Ascending aorta (tissue), 2 donors: ENCODE measurements around the gene TCF19. TPM values are rescaled to one million over a fixed set of nuclear protein-coding genes. Genes with fewer than 3 reads are reported as not detected.

Experiments
- DNase-seq, 2 donors: peaks; one replicate each; pipeline ENCODE4 v3.0.0-alpha.2; 2019; ENCODE audit warnings: low spot score in 2 of 2
- H3K27ac ChIP-seq, 2 donors: fragments of 200-600 bp; sonication (generic); one replicate each; pipeline ENCODE4 v1.5.1; 2016 to 2017; ENCODE audit warnings: mild to moderate bottlenecking in 1 of 2
- H3K27me3 ChIP-seq: fragments of 200-600 bp; sonication (generic); one replicate; pipeline ENCODE4 v1.5.1; 2017
- H3K36me3 ChIP-seq, 2 donors: fragments of 200-600 bp; sonication (generic); one replicate each; pipeline ENCODE4 v1.5.1; 2016
- H3K4me1 ChIP-seq, 2 donors: fragments of 200-600 bp; sonication (generic); one replicate each; pipeline ENCODE4 v1.5.1; 2016 to 2017; ENCODE audit warnings: mild to moderate bottlenecking in 1 of 2
- H3K4me3 ChIP-seq, 2 donors: fragments of 200-600 bp; sonication (generic); one replicate each; pipeline ENCODE4 v1.5.1; 2016 to 2017; ENCODE audit warnings: mild to moderate bottlenecking in 1 of 2
- H3K9me3 ChIP-seq, 2 donors: fragments of 200-600 bp; sonication (generic); one replicate each; pipeline ENCODE4 v1.5.1; 2016
- CTCF ChIP-seq, 3 experiments: fragments of 200-600 bp in 2 of 3; fragments of 450-650 bp in 1 of 3; sonication (generic) in 2 of 3; IDR thresholded peaks; one replicate each; pipeline ENCODE4 v1.5.1; 2016 to 2019; ENCODE audit warnings: antibody characterized with exemption in 3 of 3, mild to moderate bottlenecking in 1 of 3, moderate library complexity in 1 of 3
- intact Hi-C: fragments of 100-400 bp; cut with DNase I; formaldehyde crosslinking; loops from one replicate; pipeline ENCODE4 v1.15.1; 2023
- total RNA-seq: library from RNA; depleted of rRNA; stranded (reverse); fragments of >200 nt; gene quantifications from one replicate; pipeline ENCODE4 v1.1.0, GENCODE V29; 2016

Gene TCF19
- total RNA-seq, 1 donor from 2014 or later: 10.3 TPM

DNA sequence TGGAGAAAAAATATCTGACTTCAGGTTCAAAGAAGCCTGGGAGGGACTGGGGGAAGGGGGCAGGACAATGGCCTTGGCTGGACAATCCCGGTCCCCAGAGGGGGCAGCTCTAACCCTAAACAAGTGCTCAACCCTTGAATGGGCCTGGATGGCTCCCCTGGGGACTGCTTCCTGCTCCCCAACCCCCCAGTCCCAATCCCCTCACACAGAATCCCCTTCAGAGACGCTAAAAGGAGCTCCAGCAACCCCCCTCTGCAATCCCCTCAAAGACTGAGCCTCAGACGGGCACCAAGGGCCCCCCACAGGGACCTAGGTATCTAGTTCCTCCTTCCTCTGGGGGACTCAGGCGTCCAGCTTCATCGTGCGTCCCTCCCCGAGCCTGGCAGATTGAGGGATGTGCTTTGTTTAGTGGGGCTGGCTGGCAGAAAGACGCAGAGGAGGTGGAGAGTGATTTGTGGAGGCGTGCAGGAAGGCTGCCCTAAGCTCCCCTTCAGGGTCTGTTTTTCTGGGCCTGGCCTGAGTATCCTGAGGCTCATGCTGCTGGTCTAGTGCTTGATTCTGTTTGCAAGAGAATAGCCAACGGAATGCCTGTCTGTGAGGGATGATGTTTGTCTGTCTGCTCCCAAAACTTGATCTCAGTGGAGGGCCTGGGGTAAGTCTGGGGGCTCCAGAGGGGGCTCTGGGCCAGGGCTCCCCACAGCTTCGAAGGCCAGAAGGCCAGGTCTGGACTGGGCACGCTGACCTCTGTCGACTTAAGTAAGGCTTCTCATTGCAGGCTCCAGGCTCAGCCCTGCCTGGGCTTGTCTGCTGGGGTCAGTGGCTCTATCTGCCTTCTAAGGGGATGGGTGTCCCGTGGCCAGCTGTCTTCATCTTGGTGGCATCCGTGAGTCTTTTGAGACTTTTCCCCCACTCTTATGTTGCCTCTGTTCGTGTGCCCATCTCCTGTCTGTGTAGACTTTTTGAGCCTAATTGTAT, 13.8 kb downstream of the TCF19 start:
- Histone ChIP-seq H3K4me1 (no peaks in the 10 kb centered on the region), H3K36me3 (no peaks in the 10 kb centered on the region), H3K9me3 (no peaks in the 10 kb centered on the region), H3K4me3 (no peak overlapping the region), H3K27ac (no peak overlapping the region), H3K27me3 (no peaks in the 10 kb centered on the region)
- intact Hi-C loops: no loop called here
- TF ChIP-seq CTCF (IDR thresholded peaks at IDR 0.05): no peak
- DNase-seq: no peak

DNA sequence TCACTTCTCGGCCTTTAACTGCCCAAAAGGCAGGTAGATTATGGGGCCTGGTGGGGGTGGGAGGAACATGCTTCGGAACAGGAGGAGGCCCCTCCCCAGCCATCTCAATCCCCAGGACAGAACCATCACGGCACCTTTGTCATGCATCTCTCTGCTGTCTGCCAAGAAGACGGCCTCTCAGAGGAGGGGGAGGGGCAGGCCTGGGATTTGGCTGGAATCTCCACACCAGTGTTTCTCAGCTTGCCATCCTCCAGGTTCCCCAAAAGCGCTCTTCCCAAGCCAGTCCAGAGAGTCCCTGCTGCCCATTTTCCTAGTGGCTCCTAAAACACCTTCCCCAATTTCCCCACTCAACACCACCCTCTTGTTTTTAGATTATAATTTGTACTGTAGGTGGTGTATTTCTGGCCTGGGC, 14.6 kb downstream of the TCF19 start:
- no peak overlapping the region for H3K4me3 ChIP-seq
- no peak for DNase-seq
- intact Hi-C loops: no loop called here
- no peaks in the 10 kb centered on the region for H3K9me3 ChIP-seq
- H3K27me3 ChIP-seq: no peaks in the 10 kb centered on the region
- no peak overlapping the region for H3K27ac ChIP-seq
- no peaks in the 10 kb centered on the region for H3K4me1 ChIP-seq
- H3K36me3 ChIP-seq: no peaks in the 10 kb centered on the region
- TF ChIP-seq CTCF (IDR thresholded peaks at IDR 0.05): no peak

DNA sequence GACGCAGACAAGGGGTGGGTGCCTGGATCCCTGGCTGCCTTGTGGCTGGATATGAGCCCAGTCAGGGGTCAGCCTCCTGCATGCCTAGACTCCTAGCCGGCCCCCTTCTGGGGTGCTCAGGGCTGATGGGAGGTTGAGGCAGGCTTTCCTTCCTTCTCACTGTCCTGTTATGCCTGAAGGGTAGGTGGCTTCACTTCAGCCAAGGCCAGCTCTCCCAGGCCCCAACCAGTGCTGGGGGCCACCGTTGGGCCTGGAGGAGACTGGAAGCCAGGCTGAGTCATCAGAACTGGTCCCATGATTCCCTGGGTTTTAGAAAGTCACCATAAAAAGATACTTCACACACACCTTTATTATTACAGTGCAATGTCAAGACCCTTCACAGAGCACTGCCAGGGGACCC, 15.0 kb downstream of the TCF19 start:
- no peak for DNase-seq
- no peaks in the 10 kb centered on the region for H3K9me3 ChIP-seq
- no peak for TF ChIP-seq CTCF (IDR thresholded peaks at IDR 0.05)
- intact Hi-C loops: no loop called here
- H3K27ac ChIP-seq: no peak overlapping the region
- H3K27me3 ChIP-seq: no peaks in the 10 kb centered on the region
- H3K36me3 ChIP-seq: no peaks in the 10 kb centered on the region
- H3K4me1 ChIP-seq: no peaks in the 10 kb centered on the region
- H3K4me3 ChIP-seq: no peak overlapping the region

- Histone ChIP-seq H3K9me3 (no peaks in the 10 kb centered on the region), H3K4me3 (no peak overlapping the region), H3K4me1 (no peaks in the 10 kb centered on the region), H3K36me3 (no peaks in the 10 kb centered on the region), H3K27me3 (no peaks in the 10 kb centered on the region), H3K27ac (no peak overlapping the region)
- no peak for DNase-seq
- TF ChIP-seq CTCF (IDR thresholded peaks at IDR 0.05): no peak
- intact Hi-C loops: no loop called here
Measured at GRCh38 chr6:31174378-31174777, 16.0 kb downstream of the TCF19 start.

DNA sequence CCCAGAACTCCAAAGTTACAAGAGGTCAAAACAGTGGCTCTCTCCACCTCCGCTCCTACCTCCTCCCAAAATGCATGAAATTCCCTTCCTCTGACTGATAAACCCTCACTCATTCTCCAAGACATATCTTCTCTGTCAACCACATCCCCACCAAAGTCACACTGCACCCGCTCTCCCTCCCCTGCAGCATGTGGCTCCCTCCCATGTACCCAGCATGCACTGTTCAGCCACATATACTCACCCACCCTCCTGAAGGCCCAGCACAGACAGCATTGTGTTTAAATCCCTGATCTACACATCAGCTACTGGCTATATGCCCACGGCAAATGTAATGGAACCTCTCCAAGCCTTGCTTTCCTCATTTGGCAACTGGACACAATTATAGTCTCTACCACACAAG, 17.6 kb downstream of the TCF19 start:
- no peaks in the 10 kb centered on the region for H3K9me3 ChIP-seq
- TF ChIP-seq CTCF (IDR thresholded peaks at IDR 0.05): no peak
- H3K36me3 ChIP-seq: no peaks in the 10 kb centered on the region
- H3K4me1 ChIP-seq: no peaks in the 10 kb centered on the region
- H3K27ac ChIP-seq: no peak overlapping the region
- no peaks in the 10 kb centered on the region for H3K27me3 ChIP-seq
- H3K4me3 ChIP-seq: no peak overlapping the region
- intact Hi-C loops: no loop called here
- DNase-seq: no peak
